Endothelial cell of umbilical vein (primary cell): ENCODE data around the gene COMMD9.

Source experiments
- EZH2 ChIP-seq: IDR thresholded peaks from 2 replicates; pipeline ENCODE4 v1.6.1; 2012; ENCODE audit warnings: borderline replicate concordance, low read depth, mild to moderate bottlenecking, moderate library complexity, low read length, inconsistent platforms; ENCODE audit not compliant: severe bottlenecking
- JUN ChIP-seq: IDR thresholded peaks from 2 replicates; pipeline ENCODE4 v1.6.1; 2011; ENCODE audit warnings: borderline replicate concordance, low read depth; ENCODE audit not compliant: insufficient read length, insufficient read depth
- MAX ChIP-seq: IDR thresholded peaks from 2 replicates; pipeline ENCODE4 v1.6.1; 2011; ENCODE audit not compliant: insufficient read depth, insufficient read length
- POLR2A ChIP-seq: IDR thresholded peaks from 2 replicates; pipeline ENCODE4 v1.6.1; 2012; ENCODE audit warnings: low read depth, mild to moderate bottlenecking, control low read depth, low read length
- TF ChIP-seq, protein P1 (sequence below), 2 donors: IDR thresholded peaks; 1 replicate in 1 of 2; 2 replicates in 1 of 2; pipeline ENCODE4 v1.5.1; 2011; ENCODE audit warnings: low read length in 2 of 2, mild to moderate bottlenecking in 2 of 2, moderate library complexity in 2 of 2, control low read depth in 1 of 2, inconsistent platforms in 1 of 2, low read depth in 1 of 2; ENCODE audit not compliant: insufficient read depth in 1 of 2; ENCODE audit errors: extremely low read depth in 1 of 2

GRCh38 chr11:36314434-36314767 lies 25.2 kb upstream of the COMMD9 start:
- TF ChIP-seq, protein P1, sequence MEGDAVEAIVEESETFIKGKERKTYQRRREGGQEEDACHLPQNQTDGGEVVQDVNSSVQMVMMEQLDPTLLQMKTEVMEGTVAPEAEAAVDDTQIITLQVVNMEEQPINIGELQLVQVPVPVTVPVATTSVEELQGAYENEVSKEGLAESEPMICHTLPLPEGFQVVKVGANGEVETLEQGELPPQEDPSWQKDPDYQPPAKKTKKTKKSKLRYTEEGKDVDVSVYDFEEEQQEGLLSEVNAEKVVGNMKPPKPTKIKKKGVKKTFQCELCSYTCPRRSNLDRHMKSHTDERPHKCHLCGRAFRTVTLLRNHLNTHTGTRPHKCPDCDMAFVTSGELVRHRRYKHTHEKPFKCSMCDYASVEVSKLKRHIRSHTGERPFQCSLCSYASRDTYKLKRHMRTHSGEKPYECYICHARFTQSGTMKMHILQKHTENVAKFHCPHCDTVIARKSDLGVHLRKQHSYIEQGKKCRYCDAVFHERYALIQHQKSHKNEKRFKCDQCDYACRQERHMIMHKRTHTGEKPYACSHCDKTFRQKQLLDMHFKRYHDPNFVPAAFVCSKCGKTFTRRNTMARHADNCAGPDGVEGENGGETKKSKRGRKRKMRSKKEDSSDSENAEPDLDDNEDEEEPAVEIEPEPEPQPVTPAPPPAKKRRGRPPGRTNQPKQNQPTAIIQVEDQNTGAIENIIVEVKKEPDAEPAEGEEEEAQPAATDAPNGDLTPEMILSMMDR (IDR thresholded peaks at IDR 0.05; ENCODE audit: extremely low read depth in 1 of 2, insufficient read depth in 1 of 2, low read depth in 1 of 2, low read length in 2 of 2) = no peak
- no peak for TF ChIP-seq POLR2A
- no peak for TF ChIP-seq JUN
- no peak for TF ChIP-seq MAX
- no peak for TF ChIP-seq EZH2
